Urothelium cell line (cell line): ENCODE measurements around the gene STXBP6.
A peak's percentile ranks its signal among the peaks of the same experiment; 100 is the strongest.

ENCODE experiments used
- DNase-seq: peaks from one replicate; pipeline ENCODE4 v3.0.0; 2011; ENCODE audit warnings: low spot score, mixed read lengths
- FAIRE-seq: peaks from 2 replicates; lab custom pipeline; 2011; peaks lifted over from hg19 to GRCh38; lab: Jason Lieb, UNC

The STXBP6 gene

DNA sequence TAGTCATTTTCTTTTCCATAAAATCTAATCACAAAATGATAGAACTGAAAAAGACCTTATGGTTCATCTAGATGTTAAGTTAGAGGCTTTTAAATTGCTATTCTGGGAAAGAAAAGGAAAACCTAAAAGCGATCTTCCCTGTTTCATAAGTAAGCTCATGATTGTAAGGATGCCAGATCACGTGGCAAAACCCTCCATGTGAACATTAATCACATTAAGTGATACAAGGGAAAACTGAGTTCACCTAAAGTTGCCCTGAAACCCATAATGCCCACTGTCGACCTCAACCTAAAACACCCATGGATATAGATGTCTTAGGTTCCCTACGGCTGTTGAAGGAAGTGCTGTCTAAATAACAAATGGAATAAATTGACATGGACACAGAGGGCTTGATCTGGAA lies 3.0 kb upstream of the STXBP6 start:
- DNase-seq (no peak), FAIRE-seq (no peak)

DNA sequence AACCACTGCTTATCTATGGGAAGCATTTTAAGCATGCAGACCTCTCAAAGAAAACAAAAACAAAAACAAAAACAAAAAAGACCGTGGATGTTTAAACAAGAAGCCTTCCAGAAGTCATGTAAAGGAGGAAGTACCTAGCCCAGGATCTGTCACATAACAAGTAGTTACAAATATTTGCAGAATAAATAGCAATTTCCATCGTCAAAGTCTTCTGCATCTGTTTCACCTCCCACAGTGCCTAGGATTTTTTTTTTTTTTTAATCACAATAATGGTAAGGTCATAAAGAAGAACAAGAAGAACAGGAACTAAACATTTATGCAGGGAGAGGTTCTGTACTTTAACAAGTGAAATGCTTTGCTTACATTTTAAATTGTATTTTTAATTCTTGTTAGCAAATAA lies 2.4 kb upstream of the STXBP6 start:
- no peak for FAIRE-seq
- DNase-seq: no peak

DNA sequence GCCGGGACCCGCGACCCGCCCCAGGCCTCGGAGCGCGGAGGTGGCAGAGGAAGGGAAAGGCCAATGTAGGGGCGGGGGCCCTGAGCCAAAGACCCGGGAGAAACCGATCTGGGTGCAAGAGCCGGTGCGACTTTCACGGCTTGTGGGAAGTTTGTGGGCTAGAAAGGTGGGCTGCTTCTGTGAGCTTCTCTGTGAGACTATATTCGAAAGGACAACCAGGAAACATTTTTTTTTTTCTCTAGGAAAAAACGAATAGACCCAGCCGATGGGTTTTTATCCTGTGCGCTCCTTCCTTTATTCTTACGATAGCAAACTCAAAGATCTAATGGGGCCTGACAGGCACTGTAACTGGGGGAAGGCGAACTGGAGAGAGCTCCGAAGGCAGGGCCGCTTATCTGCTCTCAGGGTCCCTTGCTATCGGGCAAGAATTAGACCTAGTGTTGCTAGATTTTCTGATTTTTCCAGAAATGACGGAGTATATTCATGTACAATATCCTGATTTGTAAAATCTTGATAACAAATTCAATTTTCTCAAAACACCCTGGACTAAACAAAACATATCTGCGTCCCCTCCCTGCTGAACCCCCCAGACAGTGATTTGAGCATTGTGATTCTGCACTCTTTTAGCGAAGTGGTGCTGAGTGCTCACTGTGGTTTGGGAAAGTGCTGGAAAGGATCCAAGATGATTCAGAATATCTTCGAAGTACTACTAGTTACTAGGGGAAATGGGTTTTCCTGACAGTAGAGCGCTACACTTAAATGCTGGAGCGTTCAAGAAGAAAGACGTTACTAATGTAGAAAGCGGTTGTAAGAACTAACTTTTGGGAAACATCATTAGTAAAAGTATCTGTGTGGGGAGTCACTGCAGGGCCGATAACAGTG lies 563 bp upstream of the STXBP6 start:
- DNase-seq (peak; percentile 49), FAIRE-seq (no peak)

DNA sequence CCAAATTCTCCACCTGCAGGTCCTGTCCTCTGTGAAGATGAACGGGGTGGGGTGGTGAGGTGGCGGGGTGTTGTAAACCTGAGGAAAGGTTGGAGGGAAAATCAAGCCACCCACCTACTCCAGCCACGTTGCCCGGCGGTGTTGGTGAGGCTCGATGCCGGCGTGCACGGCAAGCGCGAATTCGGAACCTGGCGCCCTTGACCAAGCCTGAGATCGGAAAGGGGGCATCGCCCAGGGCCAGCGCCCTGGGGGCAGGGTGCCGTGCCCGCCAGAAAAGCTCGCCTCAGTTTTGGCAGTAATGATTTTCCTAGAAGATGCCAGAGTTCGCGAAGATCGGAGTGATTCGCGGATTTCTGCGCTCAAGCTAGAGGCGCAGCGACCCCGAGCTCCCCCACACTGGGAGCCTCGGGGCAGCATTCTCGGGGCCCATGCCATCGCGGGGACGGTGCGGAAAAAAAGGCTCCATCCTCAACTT lies 817 bp downstream of the STXBP6 start:
- FAIRE-seq: no peak
- no peak for DNase-seq

DNA sequence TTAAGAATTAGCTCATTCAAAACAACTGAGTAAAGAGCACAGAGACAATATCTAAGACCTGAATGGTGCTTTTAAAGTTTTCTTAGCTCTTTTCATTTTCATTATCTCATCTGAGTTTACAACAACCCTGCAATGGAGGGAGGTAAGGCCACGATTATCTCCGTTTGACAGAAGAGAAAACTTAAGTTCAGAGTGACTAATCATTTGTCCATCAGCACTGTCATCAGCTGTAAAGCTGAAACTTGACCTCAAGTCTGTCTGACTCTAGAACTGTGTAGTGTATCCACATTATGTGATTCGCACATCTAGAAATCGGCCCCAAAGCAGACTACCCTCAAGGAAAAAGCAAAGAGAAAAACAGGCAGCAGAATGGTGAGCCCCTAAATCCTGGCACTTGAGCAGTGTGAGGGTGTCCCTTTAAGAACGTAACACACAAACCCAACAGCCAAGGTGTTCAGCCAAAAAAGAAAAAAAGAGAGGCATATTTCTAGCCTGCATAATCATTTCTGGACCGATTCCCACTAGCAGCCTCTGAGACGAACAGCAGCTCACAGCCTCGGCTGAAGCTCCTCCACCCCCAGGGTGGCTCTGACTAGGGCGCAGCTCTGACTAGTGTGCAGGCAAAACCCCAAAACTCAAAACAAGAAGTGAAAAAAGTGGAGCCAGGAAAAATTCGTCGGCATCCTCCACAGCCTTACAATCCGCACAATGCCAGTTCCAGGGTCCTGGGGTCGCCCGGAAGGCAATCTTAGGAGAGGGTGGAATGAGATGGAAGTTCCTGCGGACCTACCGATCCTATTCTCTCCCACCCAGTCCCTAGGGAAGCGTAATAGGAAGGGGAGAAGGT lies 1.6 kb downstream of the STXBP6 start:
- FAIRE-seq: no peak

DNA sequence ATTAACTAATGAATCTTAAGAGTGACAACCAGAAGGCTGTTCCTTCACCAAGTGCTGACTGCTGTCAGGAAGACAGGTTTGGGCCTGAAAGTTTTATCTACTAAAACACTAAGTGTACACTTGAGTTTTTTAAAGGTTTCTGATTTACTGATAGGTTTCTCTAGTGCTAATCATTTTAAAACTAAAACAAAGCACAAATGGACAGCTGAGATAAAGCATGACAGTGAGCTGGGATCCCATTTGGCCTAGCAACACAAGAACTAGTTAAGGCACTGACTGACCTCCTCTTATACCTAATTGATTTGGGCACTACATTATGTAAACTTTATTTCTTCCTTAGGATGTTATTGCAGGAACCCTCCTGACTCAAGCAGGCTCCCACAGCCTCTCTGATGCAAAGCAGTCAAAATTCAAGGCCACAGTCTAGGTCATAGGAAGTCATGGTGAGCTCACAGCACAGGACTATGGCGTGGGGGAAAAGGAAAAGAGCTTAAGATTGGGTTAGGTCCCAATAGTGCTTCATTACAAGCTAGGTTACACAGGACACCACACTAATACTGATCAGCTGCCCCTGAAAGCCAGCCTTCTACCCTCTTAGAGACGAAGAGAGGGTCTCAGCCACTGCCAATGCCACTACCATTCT lies 3.5 kb downstream of the STXBP6 start:
- no peak for DNase-seq
- no peak for FAIRE-seq

More for the DNA sequence above, 1.6 kb downstream of the STXBP6 start:
- DNase-seq: peak; percentile 60

DNA sequence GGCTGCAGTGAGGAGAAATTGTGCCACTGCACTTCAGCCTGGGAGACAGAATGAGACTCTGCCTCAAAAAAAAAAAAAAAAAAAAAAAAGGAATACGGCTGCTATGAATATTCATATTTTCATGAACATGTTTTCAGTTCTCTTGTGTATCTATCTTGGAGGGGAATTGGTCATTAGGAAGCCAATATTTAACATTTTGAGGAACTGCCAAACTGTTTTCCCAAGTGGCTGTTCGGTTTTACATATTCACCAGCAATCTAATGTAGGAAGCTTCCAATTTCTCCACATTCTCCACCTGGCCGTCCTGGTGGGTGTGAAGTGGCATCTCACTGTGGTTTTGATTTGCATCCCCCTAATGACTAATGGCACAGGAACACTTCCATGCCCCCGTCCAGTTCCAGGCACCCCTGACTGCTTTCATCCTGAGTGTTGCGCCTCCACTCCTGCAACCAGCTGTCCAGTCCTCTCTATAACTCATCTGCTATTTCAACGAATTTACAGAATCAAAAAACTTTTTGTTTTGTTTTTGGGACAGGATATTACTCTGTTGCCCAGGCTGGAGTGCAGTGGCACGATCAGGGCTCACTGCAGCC lies 5.7 kb downstream of the STXBP6 start:
- FAIRE-seq (no peak), DNase-seq (no peak)

DNA sequence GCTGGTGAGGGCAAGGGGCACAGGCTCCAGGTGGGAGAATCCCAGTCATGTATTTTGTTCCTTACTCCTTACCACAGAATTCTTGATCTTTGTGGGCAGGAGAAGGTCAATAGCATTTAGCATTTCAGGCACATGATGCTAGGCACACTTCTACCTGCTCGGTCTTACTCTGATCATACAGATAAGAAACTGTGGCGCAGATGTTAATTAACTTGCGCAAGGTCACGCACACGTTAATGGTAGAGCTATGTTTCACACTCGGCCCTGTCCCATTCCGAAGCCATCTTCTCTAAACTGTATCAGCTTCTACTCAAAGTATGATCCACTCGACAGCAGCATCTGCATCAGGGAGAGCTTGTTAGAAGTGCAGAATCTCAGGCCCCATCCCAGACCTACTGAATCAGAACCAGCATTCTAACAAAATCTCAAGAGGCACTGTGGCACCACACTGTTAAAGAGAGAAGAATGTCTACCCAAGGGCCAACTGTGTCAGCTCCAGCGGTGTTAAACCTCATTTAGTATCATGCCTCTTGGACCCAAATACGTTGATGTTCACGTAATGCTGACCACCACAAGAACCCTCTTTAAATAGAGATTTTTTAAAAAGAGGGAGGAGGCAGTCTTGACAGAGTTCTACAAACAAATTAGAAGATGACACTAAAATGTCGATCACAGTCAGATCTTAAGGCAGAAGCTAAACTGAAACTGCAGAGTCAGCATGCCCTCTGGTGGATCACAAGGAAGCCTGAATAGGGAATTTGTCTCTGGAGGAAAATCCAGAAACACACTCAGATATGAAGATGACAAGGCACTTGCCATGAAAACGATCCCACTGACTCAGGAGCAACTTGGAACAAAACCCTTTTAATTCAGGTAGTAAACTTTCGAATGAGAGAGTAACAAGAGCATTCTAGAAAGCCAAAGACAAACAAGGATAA lies 7.3 kb downstream of the STXBP6 start:
- FAIRE-seq (no peak), DNase-seq (peak; percentile 46)

DNA sequence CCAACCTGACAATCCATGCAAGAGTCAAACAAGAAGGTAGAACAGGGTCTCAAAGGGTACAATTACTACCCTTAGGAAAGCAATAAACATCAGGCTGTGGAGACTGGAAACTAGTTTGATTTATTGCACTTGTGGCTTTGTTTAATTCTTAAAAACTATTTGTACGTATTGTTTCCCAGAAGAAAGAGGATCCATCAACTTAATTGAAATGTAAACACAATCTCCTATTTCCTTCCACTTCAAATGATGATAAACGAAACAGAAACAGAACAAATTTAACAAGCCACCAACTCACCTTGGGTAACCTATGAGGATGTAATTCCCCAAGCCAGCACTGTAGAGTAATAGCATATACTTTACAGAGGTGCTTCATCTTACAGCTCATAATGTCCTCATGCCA lies 8.0 kb downstream of the STXBP6 start:
- FAIRE-seq (no peak), DNase-seq (no peak)

DNA sequence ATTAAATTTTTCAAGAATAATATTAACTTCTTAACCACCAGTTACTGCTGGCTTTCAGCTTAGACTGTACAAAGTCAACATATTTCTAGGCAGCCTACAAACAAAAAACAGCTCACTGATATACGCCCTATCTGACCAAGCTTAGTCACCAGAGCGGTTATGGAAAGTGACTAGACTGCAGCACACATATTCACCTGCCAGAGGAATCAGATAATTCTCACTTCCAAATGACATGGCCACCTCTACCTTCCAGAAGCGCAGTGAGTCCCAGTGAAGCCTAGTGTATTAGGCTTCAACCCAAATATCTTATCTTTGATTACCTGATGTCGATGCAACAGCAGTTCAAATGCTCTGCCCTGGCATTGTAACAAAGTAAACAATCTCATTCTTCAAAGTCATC lies 8.5 kb downstream of the STXBP6 start:
- no peak for FAIRE-seq
- DNase-seq: no peak

DNA sequence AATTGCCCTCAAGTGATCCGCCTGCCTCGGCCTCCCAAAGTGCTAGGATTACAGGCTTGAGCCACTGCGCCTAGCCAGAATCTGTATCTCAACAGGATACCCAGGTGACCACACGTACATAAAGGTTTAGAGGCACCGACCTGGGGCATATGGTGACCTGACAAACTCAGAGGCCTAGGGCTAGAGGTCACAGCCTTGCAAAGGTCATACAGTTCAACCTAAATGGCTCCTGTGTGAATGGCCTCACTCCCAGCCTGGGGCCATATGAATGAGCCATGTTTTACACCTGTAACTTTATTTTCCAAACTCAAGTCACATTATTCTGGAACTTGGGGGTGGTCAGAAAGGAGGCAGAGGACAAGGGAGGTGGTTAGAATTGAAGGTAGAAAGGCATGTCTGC lies 10.0 kb downstream of the STXBP6 start:
- no peak for FAIRE-seq
- no peak for DNase-seq

DNA sequence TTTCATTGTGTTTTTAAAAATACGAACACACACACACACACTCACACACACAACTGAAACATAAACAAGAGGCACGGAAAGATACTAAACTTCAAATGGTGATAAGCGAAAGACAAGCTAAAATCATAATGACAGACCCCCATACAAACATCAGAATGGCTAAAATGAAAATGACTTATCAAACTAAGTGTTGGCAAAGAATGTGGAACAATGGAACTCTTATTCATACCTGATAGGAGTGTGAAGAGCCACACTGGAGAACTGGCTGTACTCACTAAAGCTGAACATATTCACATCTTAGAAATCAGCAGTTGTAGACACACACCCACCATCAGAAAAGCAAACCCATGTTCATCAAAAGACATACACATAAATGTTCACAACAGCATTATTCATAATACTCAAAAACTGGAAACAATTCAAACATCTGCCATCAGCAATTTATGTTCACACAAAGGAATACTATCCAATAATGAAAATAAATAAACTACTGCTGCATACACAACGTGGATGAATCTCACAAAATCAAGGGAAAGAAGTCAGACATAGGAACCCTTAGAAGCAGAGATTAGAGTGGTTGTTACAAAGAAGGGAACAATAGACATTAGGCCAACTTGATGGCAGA lies 11.8 kb downstream of the STXBP6 start:
- FAIRE-seq (peak; percentile 77), DNase-seq (no peak)

DNA sequence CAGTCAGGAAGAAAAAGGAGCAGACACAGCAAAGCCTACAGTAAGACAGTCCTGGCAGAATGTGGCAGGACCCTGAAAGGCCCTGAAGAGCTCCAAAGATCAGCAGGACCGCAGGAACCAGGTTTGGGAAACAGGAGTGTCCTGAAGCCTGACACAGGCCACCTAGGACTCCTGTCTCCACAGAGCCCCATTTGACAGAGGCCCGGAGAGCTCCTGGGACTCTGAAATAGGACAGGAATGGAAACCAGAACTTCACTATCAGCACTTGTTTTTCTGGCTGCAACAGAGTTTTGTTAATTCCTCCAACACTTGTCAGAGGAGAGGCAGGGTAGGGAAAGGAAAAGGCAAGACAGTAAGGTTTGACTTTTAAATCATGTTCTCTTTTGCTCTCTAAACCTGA lies 12.9 kb downstream of the STXBP6 start:
- FAIRE-seq: no peak
- DNase-seq: no peak

DNA sequence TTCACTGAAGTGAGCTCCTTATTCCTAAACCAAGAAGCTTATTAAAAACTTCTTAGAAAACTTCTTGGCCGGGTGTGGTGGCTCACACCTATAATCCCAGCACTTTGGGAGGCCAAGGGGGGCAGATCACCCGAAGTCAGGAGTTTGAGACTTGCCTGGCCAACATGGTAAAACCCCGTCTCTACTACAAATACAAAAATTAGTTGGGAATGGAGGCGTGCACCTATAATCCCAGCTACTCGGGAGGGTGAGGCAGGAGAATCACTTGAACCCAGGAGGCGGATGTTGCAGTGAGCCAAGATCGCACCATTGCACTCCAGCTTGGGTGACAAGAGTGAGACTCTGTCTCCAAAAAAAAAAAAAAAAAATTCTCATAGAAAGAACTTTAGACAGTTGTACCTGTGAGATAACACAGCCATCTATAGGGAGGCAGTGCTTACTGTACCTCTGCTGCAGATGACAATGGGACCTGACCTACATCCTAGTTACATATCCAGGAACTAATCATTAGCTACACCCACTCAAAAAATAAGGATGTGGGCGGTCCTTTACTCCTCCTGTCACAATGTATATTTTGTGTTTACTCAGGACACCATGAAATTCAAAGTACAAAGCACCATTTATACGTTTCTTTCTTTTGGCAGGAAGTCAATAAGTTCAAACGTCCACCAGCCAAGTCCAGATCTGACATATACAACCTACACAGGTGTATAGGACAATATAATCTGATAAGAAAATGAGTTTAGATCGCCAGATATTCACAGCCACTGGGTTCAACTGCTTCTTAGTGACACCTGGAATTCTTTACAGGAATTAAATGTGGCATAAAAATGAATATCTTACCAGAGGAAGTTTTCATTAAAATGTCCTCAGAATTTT lies 14.9 kb downstream of the STXBP6 start:
- no peak for DNase-seq
- no peak for FAIRE-seq

DNA sequence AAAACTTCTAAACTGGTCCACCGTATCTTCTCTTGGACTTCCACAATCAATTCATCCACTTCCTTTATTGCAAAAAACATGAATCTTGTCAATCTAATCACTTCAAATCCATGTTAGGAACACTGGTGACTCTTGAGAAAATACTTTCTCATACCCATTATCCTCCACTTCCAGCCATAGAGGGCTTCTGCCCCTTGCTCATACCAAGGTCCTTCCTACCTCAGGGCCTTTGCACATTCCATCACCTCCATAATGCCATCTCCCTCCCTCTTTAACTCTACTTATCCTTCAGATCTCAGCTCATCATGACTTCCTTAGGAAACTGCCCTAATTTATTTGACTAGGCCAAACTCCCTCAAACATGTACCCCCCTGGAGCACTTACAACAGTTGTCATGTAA lies 16.6 kb downstream of the STXBP6 start:
- DNase-seq (no peak), FAIRE-seq (no peak)

DNA sequence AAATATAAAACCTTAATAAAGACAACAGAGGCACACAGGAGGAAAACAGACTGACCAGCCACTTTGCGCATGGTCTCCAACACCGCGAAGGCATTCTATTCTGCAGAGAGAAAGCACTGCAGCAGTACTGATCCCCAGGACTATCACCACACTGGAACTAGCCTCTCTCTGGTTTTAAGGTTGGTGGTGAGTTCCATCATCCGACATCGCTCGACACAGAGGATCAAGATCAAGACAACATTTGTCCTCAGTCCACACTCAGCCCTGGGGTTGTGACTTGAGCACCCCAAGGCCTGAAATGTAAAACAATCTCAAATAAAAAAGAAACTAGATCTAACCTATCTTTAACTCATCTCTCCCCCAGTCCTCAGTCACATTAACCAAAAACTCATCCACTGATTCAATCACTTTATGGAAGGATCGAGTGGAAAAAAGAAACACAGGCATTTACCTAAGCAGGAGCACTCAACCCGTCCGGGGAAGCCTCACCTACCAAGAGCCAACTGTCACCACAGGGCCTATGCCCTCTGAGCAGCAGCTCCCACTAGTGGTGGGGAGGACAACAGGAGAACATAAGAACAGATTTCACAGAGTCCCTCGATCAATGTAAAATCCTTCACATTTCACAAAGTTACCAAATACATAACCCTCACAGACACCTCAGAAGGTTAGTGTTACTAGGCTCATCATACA lies 17.7 kb downstream of the STXBP6 start:
- FAIRE-seq: no peak

DNA sequence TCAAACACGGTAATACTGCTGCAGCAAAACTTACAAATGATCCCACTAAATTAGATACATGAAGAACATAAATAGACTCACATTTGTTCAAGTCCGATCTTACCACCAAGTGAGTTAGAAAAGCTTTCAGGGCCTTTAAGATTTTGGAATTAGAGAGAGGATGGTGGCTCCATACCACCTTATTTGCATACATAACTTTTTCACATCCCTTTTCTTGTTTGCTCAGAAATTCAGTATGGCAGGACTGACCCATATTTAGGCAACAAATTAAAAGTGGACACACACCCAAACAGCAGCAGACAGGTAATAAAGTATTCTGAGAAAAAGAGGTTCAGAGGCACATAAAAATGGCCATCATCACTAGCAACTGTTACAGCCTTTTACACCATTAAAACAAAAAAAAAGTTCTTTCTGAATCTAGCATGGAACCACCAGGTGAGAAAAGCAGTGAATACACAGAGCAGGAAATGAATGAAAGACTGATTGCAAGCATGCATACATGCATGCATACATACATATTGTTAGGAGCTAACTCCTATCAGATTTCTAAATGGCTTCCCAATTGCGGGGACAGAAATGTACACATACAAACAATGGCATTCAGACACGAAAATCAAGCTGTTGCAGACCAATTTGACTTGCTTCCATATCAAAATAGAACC lies 23.3 kb downstream of the STXBP6 start:
- FAIRE-seq: no peak
- DNase-seq: no peak

More for the DNA sequence above, 17.7 kb downstream of the STXBP6 start:
- DNase-seq: peak; percentile 72
